ENCODE data around the gene DPP4. TPM values are rescaled to one million over a fixed set of nuclear protein-coding genes. Genes with fewer than 3 reads are reported as not detected.
"Not testable (repeated sequence)": the region's sequence is repeated elsewhere in the genome, so short reads cannot be mapped to it uniquely, and the experiment has no call there.

Gene DPP4
- total and polyA plus RNA-seq, 2 of the 4 experiments (the other 2 are of a cell fraction), result 13.2 to 19.0 TPM

GRCh38 chr2:161979490-161979889, 94.5 kb downstream of the DPP4 start:
- ATAC-seq (ENCODE audit: low read depth) (no peak), DNase-seq (no peak)
- no peak overlapping the region for H4K5ac ChIP-seq (ENCODE audit: low read depth, low read length)
- TF ChIP-seq BHLHE40 (IDR thresholded peaks at IDR 0.05; ENCODE audit: low read depth, low read length) (no peak), RFX5 (IDR thresholded peaks at IDR 0.05; ENCODE audit: low read depth, low read length) (no peak), ELK1 (IDR thresholded peaks at IDR 0.05; ENCODE audit: borderline replicate concordance, low read depth, low read length) (no peak), MXI1 (IDR thresholded peaks at IDR 0.05; ENCODE audit: borderline replicate concordance, low read depth, low read length) (no peak)
- no peak overlapping the region for H2AK5ac ChIP-seq (ENCODE audit: low read depth, low read length)
- H2BK5ac ChIP-seq (ENCODE audit: low read depth, low read length, poor library complexity, severe bottlenecking), result no peak overlapping the region
- no peak overlapping the region for H3K4me2 ChIP-seq (ENCODE audit: low read depth, low read length)
- H2AK9ac ChIP-seq (replicated peaks; ENCODE audit: low read depth, low read length, poor library complexity), result no peak overlapping the region
- peaks cover 5% of the 10 kb centered on the region for H3K4me1 ChIP-seq (ENCODE audit: control insufficient read depth, insufficient read depth, low read length)
- H4K8ac ChIP-seq (ENCODE audit: low read depth in 2 of 2, low read length in 2 of 2), result no peak overlapping the region
- 0 out of 2 replicates have a peak, but pooled peaks cover 6% of the 10 kb centered on the region for H3K9me1 ChIP-seq (ENCODE audit: insufficient read depth, low read length)
- H3K36me3 ChIP-seq (ENCODE audit: control insufficient read depth, insufficient read depth, low read length), result no peaks in the 10 kb centered on the region
- WGBS, 2 experiments (ENCODE audit: extremely low coverage in 2 of 2, insufficient read length in 1 of 2), result no CpG with 5 or more reads among the region's 2 CpGs
- dilution Hi-C loops (cut with HindIII; ENCODE audit: low sequenced_read_pairs, unreplicated experiment), result no loop called here
- no peak overlapping the region for H2BK20ac ChIP-seq (ENCODE audit: low read depth, low read length)
- H2BK120ac ChIP-seq (ENCODE audit: low read depth, low read length), result no peak overlapping the region
- no peak overlapping the region for H3K56ac ChIP-seq (ENCODE audit: extremely low read depth, insufficient read depth, low read length)
- H3K4me3 ChIP-seq (ENCODE audit: insufficient read depth, low read depth, low read length), result no peak overlapping the region
- H3K79me1 ChIP-seq (ENCODE audit: low read depth in 1 of 2, low read length in 2 of 2), result no peaks in the 10 kb centered on the region
- CTCF ChIA-PET, result no interaction called here
- BruUV-seq (replicated peaks), result no TSS peak
- H2BK15ac ChIP-seq (ENCODE audit: low read depth, low read length), result no peak overlapping the region
- no peaks in the 10 kb centered on the region for H3K9me3 ChIP-seq (ENCODE audit: control insufficient read depth, insufficient read depth, low read length)
- H3K23ac ChIP-seq (ENCODE audit: low read depth, low read length), result no peak overlapping the region
- H3K14ac ChIP-seq (replicated peaks; ENCODE audit: low read depth, low read length), result no peak overlapping the region
- no peak overlapping the region for H3K27ac ChIP-seq (ENCODE audit: insufficient read depth, low read length)
- no peak overlapping the region for H3K18ac ChIP-seq (ENCODE audit: low read depth, low read length)
- H4K20me1 ChIP-seq (ENCODE audit: insufficient read depth, low read length), result no peaks in the 10 kb centered on the region
- no peak overlapping the region for H3K9ac ChIP-seq (ENCODE audit: low read depth, low read length)
- POLR2A ChIA-PET (ENCODE audit: unreplicated experiment), result no interaction called here
- H3K4ac ChIP-seq (ENCODE audit: low read depth, low read length), result no peak overlapping the region
- in situ Hi-C loops (cut with MboI; ENCODE audit: low sequenced_read_pairs), result loop anchor here (25.0 kb wide), 1 partner anchor 333 kb away; the partner anchor contains the start of gene IFIH1
- intact Hi-C loops (cut with micrococcal nuclease), result no loop called here
- no peak overlapping the region for H4K91ac ChIP-seq (ENCODE audit: insufficient read depth, low read depth, low read length)
- H3K27me3 ChIP-seq (ENCODE audit: control insufficient read depth, insufficient read depth, low read length), result no peaks in the 10 kb centered on the region
- no peak overlapping the region for H2AFZ ChIP-seq (replicated peaks; ENCODE audit: low read length, poor library complexity)

- BruUV-seq (replicated peaks); H2AK5ac ChIP-seq (ENCODE audit: low read depth, low read length); H3K9me3 ChIP-seq (ENCODE audit: control insufficient read depth, insufficient read depth, low read length); H2BK5ac ChIP-seq (ENCODE audit: low read depth, low read length, poor library complexity, severe bottlenecking); H2AFZ ChIP-seq (replicated peaks; ENCODE audit: low read length, poor library complexity); H2AK9ac ChIP-seq (replicated peaks; ENCODE audit: low read depth, low read length, poor library complexity); H3K79me1 ChIP-seq (ENCODE audit: low read depth in 1 of 2, low read length in 2 of 2); H3K4me1 ChIP-seq (ENCODE audit: control insufficient read depth, insufficient read depth, low read length); H3K4me3 ChIP-seq (ENCODE audit: insufficient read depth, low read depth, low read length); POLR2A ChIA-PET (ENCODE audit: unreplicated experiment); H3K4ac ChIP-seq (ENCODE audit: low read depth, low read length); H3K4me2 ChIP-seq (ENCODE audit: low read depth, low read length); H3K9me1 ChIP-seq (ENCODE audit: insufficient read depth, low read length); H4K91ac ChIP-seq (ENCODE audit: insufficient read depth, low read depth, low read length); intact Hi-C loops (cut with micrococcal nuclease); H4K20me1 ChIP-seq (ENCODE audit: insufficient read depth, low read length); H3K36me3 ChIP-seq (ENCODE audit: control insufficient read depth, insufficient read depth, low read length); H3K56ac ChIP-seq (ENCODE audit: extremely low read depth, insufficient read depth, low read length); H4K5ac ChIP-seq (ENCODE audit: low read depth, low read length); H3K27ac ChIP-seq (ENCODE audit: insufficient read depth, low read length); H2BK15ac ChIP-seq (ENCODE audit: low read depth, low read length); H3K27me3 ChIP-seq (ENCODE audit: control insufficient read depth, insufficient read depth, low read length); H4K8ac ChIP-seq (ENCODE audit: low read depth in 2 of 2, low read length in 2 of 2); H3K14ac ChIP-seq (replicated peaks; ENCODE audit: low read depth, low read length); dilution Hi-C loops (cut with HindIII; ENCODE audit: low sequenced_read_pairs, unreplicated experiment); H3K9ac ChIP-seq (ENCODE audit: low read depth, low read length); H3K23ac ChIP-seq (ENCODE audit: low read depth, low read length): not testable (repeated sequence)
- CTCF ChIA-PET, result interaction anchor here (0.9 kb wide), 1 partner anchor 118 kb away, joined by 3 read pairs; no protein-coding TSS in a partner anchor
- peak; percentile 35; the same call in 1 of the 2 replicates for ATAC-seq (ENCODE audit: low read depth)
- Histone ChIP-seq H3K18ac (ENCODE audit: low read depth, low read length) (peak overlapping the region; percentile 23; the same call in 1 of the 2 replicates), H2BK120ac (ENCODE audit: low read depth, low read length) (0 out of 2 replicates have a peak overlapping the region, but pooled peaks have one; percentile 13), H2BK20ac (ENCODE audit: low read depth, low read length) (0 out of 2 replicates have a peak overlapping the region, but pooled peaks have one; percentile 10)
- in situ Hi-C loops (cut with MboI; ENCODE audit: low sequenced_read_pairs), result loop anchor here (25.0 kb wide), 1 partner anchor 334 kb away; the partner anchor contains the start of gene IFIH1
- WGBS, 2 experiments (ENCODE audit: extremely low coverage in 2 of 2, insufficient read length in 1 of 2), result no CpG with 5 or more reads among the region's 6 CpGs
- peak; percentile 51 for DNase-seq
Observed at GRCh38 chr2:161977926-161978325, 96.1 kb downstream of the DPP4 start.
